HCT116 (cell line): ENCODE results near the gene KRTAP12-1. TPM values are rescaled to one million over a fixed set of nuclear protein-coding genes. Genes with fewer than 3 reads are reported as not detected.

Experiments used
- ATAC-seq: fragments of 200-7000 bp; cut with Tn5 transposase; 2 replicates; pipeline ENCODE4 v1.9.1; 2020; ENCODE audit warnings: mild to moderate bottlenecking, moderate library complexity
- BruUV-seq: library from RNA; stranded (reverse); fragments of 400-500 nt; replicated peaks from 2 replicates; lab custom pipeline; 2021; lab: Mats Ljungman, UMichigan
- CTCF ChIA-PET: fragments of 300-600 bp; sonication (Branson Sonifier 250); formaldehyde crosslinking; loops from one replicate; lab custom pipeline; 2021; ENCODE audit warnings: antibody characterized with exemption; lab: Charles Lee
- POLR2A ChIA-PET: fragments of 300-600, 350-600 bp; sonication (Branson Sonifier 250); formaldehyde crosslinking; loops from one replicate; lab custom pipeline; 2021; ENCODE audit warnings: antibody characterized with exemption; lab: Charles Lee
- RAD21 ChIA-PET, 2 experiments: fragments of 300-600 bp; sonication (Branson Sonifier 250); formaldehyde crosslinking; loops; one replicate each; lab custom pipeline; 2023; ENCODE audit warnings: low total read pairs in 2 of 2; ENCODE audit not compliant: uncharacterized antibody in 2 of 2, unreplicated experiment in 2 of 2, low non-redundant PET in 1 of 2; lab: Charles Lee
- DNase-seq: peaks from one replicate; pipeline ENCODE4 v3.0.0-alpha.2; 2010; ENCODE audit warnings: low read depth, low spot score
- H2AFZ ChIP-seq: fragments of 200-600 bp; shearing (Covaris generic), sonication (generic); 2 replicates; pipeline ENCODE4 v1.6.1; 2017; ENCODE audit warnings: low read depth, mixed run types, mixed read lengths, antibody characterized with exemption, low read length; ENCODE audit not compliant: poor library complexity, severe bottlenecking
- H3K27ac ChIP-seq: 2 replicates; pipeline ENCODE4 v1.5.1; 2012; ENCODE audit warnings: low read depth, low read length
- H3K27me3 ChIP-seq: fragments of 200-600 bp; sonication (generic); 2 replicates; pipeline ENCODE4 v1.6.1; 2016; ENCODE audit warnings: mixed run types, low read length, mixed read lengths; ENCODE audit not compliant: insufficient read depth
- H3K36me3 ChIP-seq, 2 experiments: fragments of 200-500 bp in 1 of 2; fragments of 200-600 bp in 1 of 2; sonication (Bioruptor generic) in 1 of 2; sonication (generic) in 1 of 2; 2 replicates each; pipeline versions ENCODE4 v1.5.1 to v1.6.1; 2014 to 2016; ENCODE audit warnings: low read length in 2 of 2, inconsistent platforms in 1 of 2, mixed read lengths in 1 of 2, mixed run types in 1 of 2; ENCODE audit not compliant: insufficient read depth in 2 of 2, control insufficient read depth in 1 of 2
- H3K4me1 ChIP-seq, 2 experiments: fragments of 200-600 bp in 1 of 2; sonication (generic) in 1 of 2; 2 replicates each; pipeline versions ENCODE4 v1.5.1 to v1.6.1; 2012 to 2017; ENCODE audit warnings: low read length in 2 of 2, inconsistent platforms in 1 of 2, mild to moderate bottlenecking in 1 of 2, mixed read lengths in 1 of 2, mixed run types in 1 of 2, moderate library complexity in 1 of 2; ENCODE audit not compliant: insufficient read depth in 2 of 2, control insufficient read depth in 1 of 2
- H3K4me2 ChIP-seq: fragments of 200-600 bp; sonication (generic); 2 replicates; pipeline ENCODE4 v1.6.1; 2017; ENCODE audit warnings: mixed run types, low read length, mixed read lengths
- H3K4me3 ChIP-seq, 2 experiments: fragments of 200-600 bp in 1 of 2; sonication (generic) in 1 of 2; replicated peaks in 1 of 2; 2 replicates each; pipeline ENCODE4 v1.5.1; 2011 to 2016; ENCODE audit warnings: low read length in 2 of 2, control low read depth in 1 of 2, low read depth in 1 of 2, mild to moderate bottlenecking in 1 of 2, mixed read lengths in 1 of 2, mixed run types in 1 of 2
- H3K79me2 ChIP-seq: fragments of 200-600 bp; sonication (generic); 2 replicates; pipeline ENCODE4 v1.6.1; 2017; ENCODE audit warnings: mild to moderate bottlenecking, mixed run types, low read length, moderate library complexity, mixed read lengths; ENCODE audit not compliant: insufficient read depth
- H3K9ac ChIP-seq: fragments of 200-600 bp; sonication (generic); 2 replicates; pipeline ENCODE4 v1.6.1; 2016; ENCODE audit warnings: low read length, mixed read lengths
- H3K9me2 ChIP-seq: fragments of 200-600 bp; sonication (generic), shearing (Covaris generic); 2 replicates; pipeline ENCODE4 v1.6.1; 2017; ENCODE audit warnings: mixed run types, mild to moderate bottlenecking, moderate library complexity; ENCODE audit not compliant: insufficient read depth
- H3K9me3 ChIP-seq, 2 experiments: fragments of 200-500 bp in 1 of 2; fragments of 200-600 bp in 1 of 2; sonication (Bioruptor generic) in 1 of 2; sonication (generic) in 1 of 2; 2 replicates each; pipeline ENCODE4 v1.6.1; 2014 to 2017; ENCODE audit warnings: low read length in 2 of 2, mixed read lengths in 2 of 2, inconsistent platforms in 1 of 2, low read depth in 1 of 2, mild to moderate bottlenecking in 1 of 2, mixed run types in 1 of 2, moderate library complexity in 1 of 2; ENCODE audit not compliant: control insufficient read depth in 1 of 2, insufficient read depth in 1 of 2
- H4K20me1 ChIP-seq: fragments of 200-600 bp; sonication (generic), shearing (Covaris generic); 2 replicates; pipeline ENCODE4 v1.6.1; 2017; ENCODE audit warnings: mixed run types, mild to moderate bottlenecking, moderate library complexity; ENCODE audit not compliant: insufficient read depth
- CEBPB ChIP-seq: IDR thresholded peaks from 2 replicates; pipeline ENCODE4 v1.6.1; 2012; ENCODE audit warnings: low read depth
- CTCF ChIP-seq, 3 experiments: fragments of 200-600 bp in 1 of 3; sonication (generic) in 1 of 3; IDR thresholded peaks in 2 of 3; conservative IDR thresholded peaks in 1 of 3; 2 replicates each; pipeline ENCODE4 v1.5.1; 2012 to 2017; ENCODE audit warnings: low read depth in 2 of 3, low read length in 2 of 3, antibody characterized with exemption in 1 of 3, borderline replicate concordance in 1 of 3, control low read depth in 1 of 3, mild to moderate bottlenecking in 1 of 3, mixed read lengths in 1 of 3, mixed run types in 1 of 3, moderate library complexity in 1 of 3; ENCODE audit not compliant: insufficient read depth in 1 of 3
- EGR1 ChIP-seq: IDR thresholded peaks from 2 replicates; pipeline ENCODE4 v1.6.1; 2012; ENCODE audit warnings: low read depth
- EZH2 ChIP-seq: fragments of 200-600 bp; sonication (generic); IDR thresholded peaks from 2 replicates; pipeline ENCODE4 v1.6.1; 2017; ENCODE audit warnings: antibody characterized with exemption, mixed run types
- JUND ChIP-seq: IDR thresholded peaks from 2 replicates; pipeline ENCODE4 v1.6.1; 2012
- MAX ChIP-seq: IDR thresholded peaks from 2 replicates; pipeline ENCODE4 v1.6.1; 2012
- RAD21 ChIP-seq: IDR thresholded peaks from 2 replicates; pipeline ENCODE4 v1.6.1; 2012; ENCODE audit warnings: low read depth, mild to moderate bottlenecking
- SRF ChIP-seq: IDR thresholded peaks from 2 replicates; pipeline ENCODE4 v1.6.1; 2012; ENCODE audit warnings: low read depth
- intact Hi-C: fragments of 100-400 bp; cut with micrococcal nuclease; formaldehyde crosslinking; loops from 2 replicates; pipeline ENCODE4 v1.10.0; 2022
- total RNA-seq: library from RNA; stranded (reverse); gene quantifications from one replicate; pipeline ENCODE4 v1.2.1, GENCODE V29; 2021; ENCODE audit not compliant: unreplicated experiment

KRTAP12-1 gene
- total RNA-seq, 1 experiment from 2014 or later: not detected

GRCh38 chr21:44723177-44724131 is 41.5 kb upstream of the KRTAP12-1 start (continued):
- no peak for TF ChIP-seq EGR1
- TF ChIP-seq JUND: no peak

GRCh38 chr21:44722731-44723130 is 40.8 kb upstream of the KRTAP12-1 start:
- Histone ChIP-seq H3K4me2 (no peak overlapping the region), H2AFZ (no peak overlapping the region), H3K27me3 (peaks cover 3% of the 10 kb centered on the region; the same call in 1 of the 2 replicates), H4K20me1 (no peaks in the 10 kb centered on the region), H3K9ac (no peak overlapping the region)
- DNase-seq: no peak
- ChIA-PET RAD21 (no interaction called here), CTCF (no interaction called here), POLR2A (no interaction called here)
- intact Hi-C loops: no loop called here
- no peak for ATAC-seq
- TF ChIP-seq CTCF (IDR thresholded peaks at IDR 0.05 in 2 of 3, conservative IDR thresholded peaks at IDR 0.05 in 1 of 3; ENCODE audit: borderline replicate concordance in 1 of 3, insufficient read depth in 1 of 3, low read depth in 2 of 3, low read length in 2 of 3): no peak
- no peak for TF ChIP-seq RAD21
- TF ChIP-seq CEBPB: no peak
- TF ChIP-seq MAX: no peak
- TF ChIP-seq EZH2: no peak
- no peak for TF ChIP-seq SRF
- TF ChIP-seq, all 23 proteins: peak for 0
- Histone ChIP-seq H3K36me3 (no peaks in the 10 kb centered on the region), H3K4me1 (no peaks in the 10 kb centered on the region), H3K4me3 (no peak overlapping the region), H3K9me2 (no peaks in the 10 kb centered on the region), H3K27ac (no peak overlapping the region), H3K9me3 (no peaks in the 10 kb centered on the region), H3K79me2 (no peaks in the 10 kb centered on the region)
- BruUV-seq: no TSS peak
